Mesothelial cell of epicardium (in vitro differentiated cells): ENCODE data around the gene PCBD1. TPM values are rescaled to one million over a fixed set of nuclear protein-coding genes. Genes with fewer than 3 reads are reported as not detected.

Experiments used
- DNase-seq, 2 experiments: peaks; one replicate each; pipeline ENCODE4 v3.0.0; 2021; ENCODE audit warnings: low spot score in 2 of 2; ENCODE audit not compliant: unreplicated experiment in 2 of 2
- H3K27ac Mint-ChIP-seq: 2 replicates; pipeline ENCODE4 v1.8.0; 2021; ENCODE audit warnings: mixed read lengths
- H3K27me3 Mint-ChIP-seq: 2 replicates; pipeline ENCODE4 v1.8.0; 2021; ENCODE audit warnings: low read depth, mixed read lengths
- H3K36me3 Mint-ChIP-seq: 2 replicates; pipeline ENCODE4 v1.8.0; 2021; ENCODE audit warnings: mixed read lengths
- H3K4me1 Mint-ChIP-seq: 2 replicates; pipeline ENCODE4 v1.8.0; 2021; ENCODE audit warnings: mixed read lengths
- H3K4me3 Mint-ChIP-seq: 2 replicates; pipeline ENCODE4 v1.8.0; 2021; ENCODE audit warnings: mild to moderate bottlenecking, moderate library complexity, mixed read lengths
- H3K9me3 Mint-ChIP-seq: 2 replicates; pipeline ENCODE4 v1.8.0; 2021; ENCODE audit warnings: mixed read lengths
- total RNA-seq: library from RNA; stranded (reverse); gene quantifications from 3 replicates; pipeline ENCODE4 v1.2.1, GENCODE V29; 2021
- TF ChIP-seq, protein P1 (sequence below): fragments of 200-600 bp; sonication (generic); IDR thresholded peaks from one replicate; pipeline ENCODE4 v1.5.0; 2021; ENCODE audit warnings: antibody characterized with exemption; ENCODE audit not compliant: unreplicated experiment

Gene PCBD1
- total RNA-seq, 1 donor from 2014 or later, result 50.5 TPM

DNA sequence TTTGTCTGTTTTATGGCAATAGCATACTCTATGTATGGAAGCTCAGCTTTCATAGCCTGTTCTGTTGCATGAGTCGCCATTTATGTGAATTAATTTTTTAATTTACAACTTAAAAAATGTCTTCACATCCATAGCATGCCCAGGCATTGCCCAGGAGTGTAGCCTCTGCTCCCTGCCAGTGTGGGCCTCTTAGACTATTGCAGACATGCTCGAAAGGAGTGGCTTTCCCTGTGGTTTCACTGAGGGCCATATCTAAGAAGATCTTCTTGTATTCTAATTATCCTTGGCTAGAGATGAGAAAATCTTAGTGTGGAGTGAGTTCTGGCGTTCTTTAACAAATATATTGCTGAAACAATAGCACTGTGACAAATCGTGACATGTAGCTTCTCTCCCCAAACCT lies 35.3 kb downstream of the PCBD1 start:
- DNase-seq, result no peak
- peaks cover 5% of the 10 kb centered on the region for H3K9me3 Mint-ChIP-seq
- peaks cover 42% of the 10 kb centered on the region for H3K36me3 Mint-ChIP-seq
- TF ChIP-seq, protein P1, sequence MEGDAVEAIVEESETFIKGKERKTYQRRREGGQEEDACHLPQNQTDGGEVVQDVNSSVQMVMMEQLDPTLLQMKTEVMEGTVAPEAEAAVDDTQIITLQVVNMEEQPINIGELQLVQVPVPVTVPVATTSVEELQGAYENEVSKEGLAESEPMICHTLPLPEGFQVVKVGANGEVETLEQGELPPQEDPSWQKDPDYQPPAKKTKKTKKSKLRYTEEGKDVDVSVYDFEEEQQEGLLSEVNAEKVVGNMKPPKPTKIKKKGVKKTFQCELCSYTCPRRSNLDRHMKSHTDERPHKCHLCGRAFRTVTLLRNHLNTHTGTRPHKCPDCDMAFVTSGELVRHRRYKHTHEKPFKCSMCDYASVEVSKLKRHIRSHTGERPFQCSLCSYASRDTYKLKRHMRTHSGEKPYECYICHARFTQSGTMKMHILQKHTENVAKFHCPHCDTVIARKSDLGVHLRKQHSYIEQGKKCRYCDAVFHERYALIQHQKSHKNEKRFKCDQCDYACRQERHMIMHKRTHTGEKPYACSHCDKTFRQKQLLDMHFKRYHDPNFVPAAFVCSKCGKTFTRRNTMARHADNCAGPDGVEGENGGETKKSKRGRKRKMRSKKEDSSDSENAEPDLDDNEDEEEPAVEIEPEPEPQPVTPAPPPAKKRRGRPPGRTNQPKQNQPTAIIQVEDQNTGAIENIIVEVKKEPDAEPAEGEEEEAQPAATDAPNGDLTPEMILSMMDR, result no peak
- no peak overlapping the region for H3K4me3 Mint-ChIP-seq
- H3K27ac Mint-ChIP-seq, result peak overlapping the region; percentile 9
- no peaks in the 10 kb centered on the region for H3K27me3 Mint-ChIP-seq
- H3K4me1 Mint-ChIP-seq, result peaks cover 20% of the 10 kb centered on the region

DNA sequence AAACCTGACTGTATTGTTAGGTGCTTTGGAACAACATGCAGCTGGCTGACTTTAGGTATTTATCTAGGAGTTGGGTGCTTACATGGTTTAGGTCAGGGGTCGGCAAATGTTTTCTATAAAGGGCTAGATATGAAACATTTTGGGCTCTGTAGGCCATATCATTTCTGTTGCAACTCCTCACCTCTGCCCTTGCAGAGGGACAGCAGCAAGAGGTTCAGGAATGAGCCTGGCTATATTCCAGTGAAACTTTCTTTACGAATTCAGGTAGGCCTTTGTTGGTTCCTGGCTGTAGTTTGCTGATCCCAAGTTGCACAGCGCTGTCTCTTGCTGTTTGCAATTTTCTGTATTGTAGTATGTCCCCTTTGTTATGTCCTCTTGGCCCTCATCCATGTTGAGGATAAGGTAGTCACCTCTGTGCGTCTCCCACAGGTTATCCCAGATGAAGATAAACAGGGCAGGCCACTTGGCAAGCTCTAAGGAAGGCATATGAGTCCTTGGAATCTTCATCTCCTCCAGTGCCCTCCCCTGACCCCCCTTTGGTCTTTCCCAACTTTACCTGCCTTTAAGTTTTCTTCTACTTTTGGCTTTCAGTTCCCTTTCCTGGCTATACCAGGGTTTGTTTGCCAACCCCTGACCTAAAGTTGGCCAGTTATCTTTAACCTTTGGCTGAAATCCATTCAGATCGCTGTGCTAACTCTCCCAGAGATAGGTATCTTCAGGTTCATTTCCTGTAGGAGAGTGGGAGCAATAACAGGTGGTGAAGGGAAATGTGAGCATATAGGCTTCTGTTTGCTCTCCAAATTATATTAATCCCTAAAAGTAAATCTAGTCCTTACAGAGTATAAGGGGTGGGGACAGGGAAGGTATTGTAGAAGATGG lies 36.5 kb downstream of the PCBD1 start:
- H3K9me3 Mint-ChIP-seq, result peaks cover 5% of the 10 kb centered on the region
- no peak overlapping the region for H3K4me3 Mint-ChIP-seq
- TF ChIP-seq, protein P1, result no peak
- no peak for DNase-seq
- H3K27ac Mint-ChIP-seq, result no peak overlapping the region
- no peaks in the 10 kb centered on the region for H3K27me3 Mint-ChIP-seq
- peaks cover 24% of the 10 kb centered on the region for H3K4me1 Mint-ChIP-seq
- peaks cover 39% of the 10 kb centered on the region for H3K36me3 Mint-ChIP-seq

DNA sequence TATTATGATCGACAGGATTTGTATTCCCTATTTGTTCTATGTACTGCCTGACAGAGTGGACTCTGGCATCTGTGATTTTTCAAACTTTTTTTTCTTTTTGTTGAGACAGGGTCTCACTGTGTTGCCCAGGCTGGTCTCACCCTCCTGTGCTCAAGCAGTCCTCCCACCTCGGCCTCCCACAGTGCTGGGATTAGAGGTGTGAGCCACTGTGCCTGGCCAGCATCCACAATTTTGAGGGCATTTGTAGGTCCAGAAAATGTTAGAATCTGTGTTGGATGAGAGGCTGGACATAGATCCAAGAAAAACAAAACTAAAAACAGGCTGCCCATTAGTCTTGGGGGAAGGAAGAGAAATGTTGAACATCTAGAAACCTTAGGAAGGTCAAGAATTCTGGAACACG lies 38.3 kb downstream of the PCBD1 start:
- Mint-ChIP-seq H3K4me1 (peaks cover 28% of the 10 kb centered on the region), H3K27me3 (no peaks in the 10 kb centered on the region), H3K27ac (peak overlapping the region; percentile 85), H3K4me3 (no peak overlapping the region), H3K36me3 (peaks cover 37% of the 10 kb centered on the region), H3K9me3 (peaks cover 5% of the 10 kb centered on the region)
- DNase-seq, result no peak
- TF ChIP-seq, protein P1, result no peak

DNA sequence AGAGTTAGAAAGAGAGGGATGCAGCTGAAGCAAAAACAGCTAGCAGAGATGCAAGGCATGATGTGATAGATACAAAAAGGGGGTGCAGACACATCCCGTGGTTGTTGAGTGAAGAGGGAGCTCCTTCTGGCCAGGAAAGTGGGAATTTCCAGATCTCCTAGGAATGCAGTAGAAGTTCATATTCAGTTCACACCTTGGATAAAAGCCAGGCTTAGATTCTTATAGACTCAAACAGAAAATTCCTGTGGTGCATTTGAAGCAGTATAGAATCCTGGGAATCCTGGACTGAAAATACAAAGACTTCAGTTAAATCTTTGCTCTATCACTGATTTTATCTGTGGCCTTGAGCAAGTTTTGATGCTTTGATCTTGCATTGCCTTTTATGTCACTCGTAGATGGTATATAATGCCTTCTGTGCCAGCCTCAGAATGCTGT lies 38.8 kb downstream of the PCBD1 start:
- Mint-ChIP-seq H3K9me3 (peaks cover 5% of the 10 kb centered on the region), H3K36me3 (peaks cover 38% of the 10 kb centered on the region)
- TF ChIP-seq, protein P1, result no peak

DNA sequence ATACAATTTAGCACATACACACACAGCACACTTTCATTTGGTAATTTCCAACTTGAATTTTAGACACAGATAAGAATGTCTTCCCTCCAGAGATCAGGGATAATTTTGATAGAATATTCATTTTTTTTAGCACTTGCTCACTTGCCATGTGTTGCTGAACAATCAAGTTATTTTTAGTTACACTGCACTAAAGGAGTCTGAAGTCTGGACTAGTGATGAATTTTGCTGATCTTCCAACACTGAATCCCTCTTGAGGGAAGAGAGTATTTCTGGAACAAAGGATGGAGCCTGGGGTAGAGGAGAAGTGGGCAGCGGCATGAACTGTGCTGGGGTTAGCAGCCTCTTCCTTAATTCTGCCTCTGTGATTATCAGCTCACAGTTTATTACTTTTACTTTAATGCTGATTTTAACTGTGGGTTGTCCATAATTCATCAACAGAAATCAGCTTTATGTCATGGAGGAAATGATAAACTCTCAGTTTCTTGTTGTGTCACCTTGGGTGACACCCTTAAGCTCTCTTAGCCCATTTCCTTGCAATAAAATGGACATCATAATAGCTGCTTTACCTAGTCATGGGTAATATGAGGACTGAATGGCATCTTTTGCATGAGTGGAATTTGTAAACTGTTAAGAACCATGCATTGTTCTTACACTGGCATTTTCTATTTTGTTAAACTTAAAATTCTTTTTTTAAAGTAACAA lies 40.6 kb downstream of the PCBD1 start:
- no peaks in the 10 kb centered on the region for H3K27me3 Mint-ChIP-seq
- no peak overlapping the region for H3K4me3 Mint-ChIP-seq
- peak overlapping the region; percentile 69 for H3K27ac Mint-ChIP-seq
- peaks cover 5% of the 10 kb centered on the region for H3K9me3 Mint-ChIP-seq
- TF ChIP-seq, protein P1, result no peak
- H3K4me1 Mint-ChIP-seq, result peaks cover 31% of the 10 kb centered on the region
- H3K36me3 Mint-ChIP-seq, result peaks cover 40% of the 10 kb centered on the region
- no peak for DNase-seq

More for the DNA sequence above, 38.8 kb downstream of the PCBD1 start:
- no peaks in the 10 kb centered on the region for H3K27me3 Mint-ChIP-seq
- H3K27ac Mint-ChIP-seq, result peak overlapping the region; percentile 85
- no peak for DNase-seq
- peaks cover 28% of the 10 kb centered on the region for H3K4me1 Mint-ChIP-seq
- H3K4me3 Mint-ChIP-seq, result no peak overlapping the region
